HepG2 (cell line): Measurements from ENCODE around the gene TMC8. TPM values are rescaled to one million over a fixed set of nuclear protein-coding genes. Genes with fewer than 3 reads are reported as not detected.

Source experiments
- ASH2L ChIP-seq: fragments of 300-600, 200-600 bp; sonication (generic); IDR thresholded peaks from 2 replicates; pipeline ENCODE4 v1.7.0; 2017; ENCODE audit warnings: low read depth, mild to moderate bottlenecking, moderate library complexity, mixed read lengths, low read length; ENCODE audit not compliant: insufficient read length
- ATM ChIP-seq: fragments of 450-650 bp; IDR thresholded peaks from 2 replicates; pipeline ENCODE4 v1.7.1; 2017; ENCODE audit warnings: mild to moderate bottlenecking, borderline replicate concordance
- CEBPB ChIP-seq: IDR thresholded peaks from 2 replicates; pipeline ENCODE4 v1.6.1; 2011; ENCODE audit warnings: low read depth, low read length, improper control_type of control experiment, borderline replicate concordance
- ETV5 ChIP-seq: IDR thresholded peaks from 2 replicates; pipeline ENCODE4 v1.6.1; 2018; ENCODE audit warnings: missing biosample characterization, missing genetic modification reagents, inconsistent platforms, borderline replicate concordance
- HDAC1 ChIP-seq: sonication (generic); formaldehyde crosslinking; IDR thresholded peaks from 2 replicates; pipeline ENCODE4 v1.5.1; 2020; ENCODE audit warnings: mild to moderate bottlenecking, missing genetic modification reagents
- KDM1A ChIP-seq: IDR thresholded peaks from 2 replicates; pipeline ENCODE4 v1.6.1; 2016; ENCODE audit warnings: missing compliant biosample characterization
- KDM5B ChIP-seq: sonication (generic); formaldehyde crosslinking; IDR thresholded peaks from 2 replicates; pipeline ENCODE4 v1.4.0; 2020; ENCODE audit warnings: missing genetic modification reagents, mild to moderate bottlenecking, borderline replicate concordance
- KLF16 ChIP-seq, 2 experiments: sonication (generic) in 1 of 2; formaldehyde crosslinking in 1 of 2; IDR thresholded peaks; 2 replicates each; pipeline versions ENCODE4 v1.6.1 to v1.8.0; 2016 to 2023; ENCODE audit warnings: missing genetic modification reagents in 2 of 2, missing compliant biosample characterization in 1 of 2
- NRL ChIP-seq: sonication (generic); formaldehyde crosslinking; IDR thresholded peaks from 2 replicates; pipeline ENCODE4 v1.5.0; 2020; ENCODE audit warnings: missing genetic modification reagents, mild to moderate bottlenecking, moderate library complexity, borderline replicate concordance
- SAP130 ChIP-seq: IDR thresholded peaks from 2 replicates; pipeline ENCODE4 v1.6.1; 2016; ENCODE audit warnings: low read depth
- ZBTB38 ChIP-seq: sonication (generic); formaldehyde crosslinking; IDR thresholded peaks from 2 replicates; pipeline ENCODE4 v1.5.1; 2020; ENCODE audit warnings: mild to moderate bottlenecking, missing genetic modification reagents
- ZNF143 ChIP-seq: sonication (generic); formaldehyde crosslinking; IDR thresholded peaks from 2 replicates; pipeline ENCODE4 v1.4.0; 2020; ENCODE audit warnings: missing genetic modification reagents
- ZNF329 ChIP-seq: sonication (generic); formaldehyde crosslinking; IDR thresholded peaks from 2 replicates; pipeline ENCODE4 v1.9.0; 2021; ENCODE audit warnings: low read depth, mild to moderate bottlenecking, missing genetic modification reagents
- ZNF33A ChIP-seq: sonication (generic); formaldehyde crosslinking; IDR thresholded peaks from 2 replicates; pipeline ENCODE4 v1.5.1; 2020; ENCODE audit warnings: missing genetic modification reagents, mild to moderate bottlenecking, moderate library complexity, borderline replicate concordance
- ZNF660 ChIP-seq: sonication (generic); formaldehyde crosslinking; IDR thresholded peaks from 2 replicates; pipeline ENCODE4 v1.5.1; 2020; ENCODE audit warnings: mild to moderate bottlenecking, low read depth, missing genetic modification reagents, borderline replicate concordance
- ZNF703 ChIP-seq: sonication (generic); formaldehyde crosslinking; IDR thresholded peaks from 2 replicates; pipeline ENCODE4 v1.5.1; 2020; ENCODE audit warnings: missing genetic modification reagents, mild to moderate bottlenecking, moderate library complexity, borderline replicate concordance
- ZNF747 ChIP-seq: sonication (generic); formaldehyde crosslinking; IDR thresholded peaks from 2 replicates; pipeline ENCODE4 v1.8.1; 2023; ENCODE audit warnings: missing genetic modification reagents, mild to moderate bottlenecking, borderline replicate concordance
- ZNF772 ChIP-seq: sonication (generic); formaldehyde crosslinking; IDR thresholded peaks from 2 replicates; pipeline ENCODE4 v1.5.0; 2020; ENCODE audit warnings: mild to moderate bottlenecking, missing genetic modification reagents
- ZSCAN25 ChIP-seq: sonication (generic); formaldehyde crosslinking; IDR thresholded peaks from 2 replicates; pipeline ENCODE4 v1.8.0; 2022; ENCODE audit warnings: mild to moderate bottlenecking, missing genetic modification reagents
- polyA plus RNA-seq, 8 experiments: library from polyadenylated mRNA; depleted of rRNA in 3 of 8; stranded (reverse) in 7 of 8; unstranded in 1 of 8; fragments of >200 nt; fragmentation: Illumina TruSeq in 4 of 8; extraction: Trizol in 4 of 8; gene quantifications; 2 replicates each; pipeline versions ENCODE4 v1.2.1 to v1.2.3, GENCODE V29; 2011 to 2016; ENCODE audit warnings: low read depth in 4 of 8, missing spikeins in 1 of 8, mixed read lengths in 1 of 8; ENCODE audit not compliant: insufficient read depth in 1 of 8
- total RNA-seq, 5 experiments: library from RNA; depleted of rRNA; stranded (reverse); fragments of >200 nt; fragmentation: Illumina TruSeq; extraction: Trizol; gene quantifications; 2 replicates each; pipeline ENCODE4 v1.2.3, GENCODE V29; 2016; ENCODE audit warnings: low read depth in 1 of 5
- TF ChIP-seq, protein P1 (sequence below): sonication (generic); formaldehyde crosslinking; IDR thresholded peaks from 2 replicates; pipeline ENCODE4 v1.4.0; 2020; ENCODE audit warnings: missing genetic modification reagents
- TF ChIP-seq, protein P2 (sequence below): sonication (generic); formaldehyde crosslinking; IDR thresholded peaks from 2 replicates; pipeline ENCODE4 v1.5.1; 2020; ENCODE audit warnings: missing genetic modification reagents, mild to moderate bottlenecking, borderline replicate concordance
- TF ChIP-seq, protein P3 (sequence below): sonication (generic); formaldehyde crosslinking; IDR thresholded peaks from 2 replicates; pipeline ENCODE4 v1.5.1; 2020; ENCODE audit warnings: mild to moderate bottlenecking, missing genetic modification reagents
- TF ChIP-seq, protein P4 (sequence below): sonication (generic); IDR thresholded peaks from 2 replicates; pipeline ENCODE4 v1.6.1; 2016; ENCODE audit warnings: low read depth, borderline replicate concordance

The TMC8 gene
- total and polyA plus RNA-seq, 2 of the 13 experiments (the other 11 are each of a cell fraction or from before 2014, with no cell fraction given), result 0.53 to 7.8 TPM

DNA sequence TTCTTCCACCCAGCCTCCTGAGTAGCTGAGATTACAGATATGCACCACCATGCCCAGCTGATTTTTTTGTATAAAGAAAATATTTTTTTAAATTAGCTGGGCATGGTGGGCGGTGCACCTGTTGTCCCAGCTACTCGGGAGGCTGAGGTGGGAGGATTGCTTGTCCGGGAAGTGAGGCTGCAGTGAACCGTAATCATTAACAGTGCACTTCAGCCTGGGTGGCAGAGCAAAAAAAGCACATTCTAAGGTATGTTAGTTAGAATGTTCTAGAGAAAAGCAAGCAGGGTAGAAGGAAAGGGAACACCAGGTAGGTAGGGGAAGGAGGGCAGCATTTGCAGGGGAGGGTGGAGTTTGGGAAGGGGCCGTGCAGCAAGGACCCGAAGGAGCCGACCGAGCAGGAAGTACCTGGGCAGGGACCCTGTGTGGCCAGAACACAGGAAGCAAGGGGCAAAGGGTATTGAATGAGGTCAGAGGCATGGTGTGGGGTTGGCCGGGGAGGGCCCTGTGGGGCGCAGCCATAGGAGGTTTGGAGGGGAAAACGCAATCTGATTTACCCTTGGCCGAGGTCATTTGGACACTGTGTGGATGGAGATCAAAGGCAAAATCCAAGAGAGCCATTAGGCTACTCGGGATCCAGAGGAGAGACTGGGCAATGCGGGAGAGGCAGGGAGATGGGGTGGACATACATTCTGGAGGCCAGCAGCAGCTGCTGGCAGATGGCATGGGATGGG lies 17.9 kb downstream of the TMC8 start (continued):
- TF ChIP-seq, protein P1, sequence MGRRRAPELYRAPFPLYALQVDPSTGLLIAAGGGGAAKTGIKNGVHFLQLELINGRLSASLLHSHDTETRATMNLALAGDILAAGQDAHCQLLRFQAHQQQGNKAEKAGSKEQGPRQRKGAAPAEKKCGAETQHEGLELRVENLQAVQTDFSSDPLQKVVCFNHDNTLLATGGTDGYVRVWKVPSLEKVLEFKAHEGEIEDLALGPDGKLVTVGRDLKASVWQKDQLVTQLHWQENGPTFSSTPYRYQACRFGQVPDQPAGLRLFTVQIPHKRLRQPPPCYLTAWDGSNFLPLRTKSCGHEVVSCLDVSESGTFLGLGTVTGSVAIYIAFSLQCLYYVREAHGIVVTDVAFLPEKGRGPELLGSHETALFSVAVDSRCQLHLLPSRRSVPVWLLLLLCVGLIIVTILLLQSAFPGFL (CRISPR knock-in tag), result no peak
- TF ChIP-seq, protein P2, sequence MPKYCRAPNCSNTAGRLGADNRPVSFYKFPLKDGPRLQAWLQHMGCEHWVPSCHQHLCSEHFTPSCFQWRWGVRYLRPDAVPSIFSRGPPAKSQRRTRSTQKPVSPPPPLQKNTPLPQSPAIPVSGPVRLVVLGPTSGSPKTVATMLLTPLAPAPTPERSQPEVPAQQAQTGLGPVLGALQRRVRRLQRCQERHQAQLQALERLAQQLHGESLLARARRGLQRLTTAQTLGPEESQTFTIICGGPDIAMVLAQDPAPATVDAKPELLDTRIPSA, result no peak
- TF ChIP-seq ATM (no peak), ZNF772 (CRISPR knock-in tag) (0 out of 2 replicates have a peak, but pooled peaks have one; percentile 43), ZNF33A (CRISPR knock-in tag) (no peak), HDAC1 (CRISPR knock-in tag) (peak; percentile 57), ETV5 (peak; percentile 69; the same call in 1 of the 2 replicates), ASH2L (peak; percentile 32), KDM1A (CRISPR knock-in tag) (peak; percentile 43), ZNF329 (no peak), ZNF660 (CRISPR knock-in tag) (no peak), KLF16 (CRISPR knock-in tag; IDR thresholded peaks at IDR 0.05) (0 out of 4 replicates have a peak, but pooled peaks of 1 of the 2 experiments have one; percentile 29), ZNF703 (no peak), ZSCAN25 (CRISPR knock-in tag) (peak; percentile 80), SAP130 (CRISPR knock-in tag) (peak; percentile 54), NRL (CRISPR knock-in tag) (no peak; the same call in 1 of the 2 replicates), KDM5B (no peak), ZNF143 (CRISPR knock-in tag) (no peak), ZNF747 (CRISPR knock-in tag) (0 out of 2 replicates have a peak, but pooled peaks have one; percentile 17), ZBTB38 (CRISPR knock-in tag) (0 out of 2 replicates have a peak, but pooled peaks have one; percentile 53), CEBPB (no peak)
- TF ChIP-seq, protein P3, sequence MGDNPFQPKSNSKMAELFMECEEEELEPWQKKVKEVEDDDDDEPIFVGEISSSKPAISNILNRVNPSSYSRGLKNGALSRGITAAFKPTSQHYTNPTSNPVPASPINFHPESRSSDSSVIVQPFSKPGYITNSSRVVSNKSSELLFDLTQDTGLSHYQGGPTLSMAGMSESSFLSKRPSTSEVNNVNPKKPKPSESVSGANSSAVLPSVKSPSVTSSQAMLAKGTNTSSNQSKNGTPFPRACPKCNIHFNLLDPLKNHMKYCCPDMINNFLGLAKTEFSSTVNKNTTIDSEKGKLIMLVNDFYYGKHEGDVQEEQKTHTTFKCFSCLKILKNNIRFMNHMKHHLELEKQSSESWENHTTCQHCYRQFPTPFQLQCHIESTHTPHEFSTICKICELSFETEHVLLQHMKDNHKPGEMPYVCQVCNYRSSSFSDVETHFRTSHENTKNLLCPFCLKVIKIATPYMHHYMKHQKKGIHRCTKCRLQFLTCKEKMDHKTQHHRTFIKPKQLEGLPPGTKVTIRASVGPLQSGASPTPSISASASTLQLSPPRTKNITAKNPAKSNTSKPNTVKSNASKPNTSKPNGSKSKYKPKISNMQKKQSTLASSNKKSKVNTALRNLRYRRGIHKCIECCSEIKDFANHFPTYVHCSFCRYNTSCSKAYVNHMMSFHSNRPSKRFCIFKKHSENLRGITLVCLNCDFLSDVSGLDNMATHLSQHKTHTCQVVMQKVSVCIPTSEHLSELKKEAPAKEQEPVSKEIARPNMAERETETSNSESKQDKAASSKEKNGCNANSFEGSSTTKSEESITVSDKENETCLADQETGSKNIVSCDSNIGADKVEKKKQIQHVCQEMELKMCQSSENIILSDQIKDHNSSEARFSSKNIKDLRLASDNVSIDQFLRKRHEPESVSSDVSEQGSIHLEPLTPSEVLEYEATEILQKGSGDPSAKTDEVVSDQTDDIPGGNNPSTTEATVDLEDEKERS, result no peak
- TF ChIP-seq, protein P4, sequence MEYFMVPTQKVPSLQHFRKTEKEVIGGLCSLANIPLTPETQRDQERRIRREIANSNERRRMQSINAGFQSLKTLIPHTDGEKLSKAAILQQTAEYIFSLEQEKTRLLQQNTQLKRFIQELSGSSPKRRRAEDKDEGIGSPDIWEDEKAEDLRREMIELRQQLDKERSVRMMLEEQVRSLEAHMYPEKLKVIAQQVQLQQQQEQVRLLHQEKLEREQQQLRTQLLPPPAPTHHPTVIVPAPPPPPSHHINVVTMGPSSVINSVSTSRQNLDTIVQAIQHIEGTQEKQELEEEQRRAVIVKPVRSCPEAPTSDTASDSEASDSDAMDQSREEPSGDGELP, result no peak
